Dedifferentiated amniotic fluid mesenchymal stem cell (primary cell): Measurements from ENCODE around the gene SEC61B.

ENCODE experiments used
- DNase-seq: peaks from one replicate; pipeline ENCODE4 v3.0.0-alpha.2; 2016; ENCODE audit errors: extremely low spot score

SEC61B gene

DNA sequence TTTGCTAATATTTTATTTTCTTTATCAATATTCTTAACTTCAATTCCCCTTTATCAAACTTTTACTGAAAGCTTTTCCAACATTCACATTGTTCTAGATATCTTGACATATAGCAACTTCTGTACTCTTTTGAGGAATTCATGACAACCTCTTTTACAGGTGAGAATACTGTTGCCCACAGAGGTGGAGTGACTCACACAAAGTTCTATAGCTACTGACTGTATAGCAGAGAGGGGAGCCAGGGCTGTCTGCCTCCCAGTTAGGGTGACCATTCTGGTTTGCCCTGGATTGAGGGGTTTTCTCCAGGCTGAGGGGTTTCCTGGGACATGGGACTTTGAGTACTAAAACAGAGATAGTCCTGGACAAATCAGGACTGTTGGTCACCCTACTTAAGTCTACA is 16.2 kb downstream of the SEC61B start:
- DNase-seq = no peak

DNA sequence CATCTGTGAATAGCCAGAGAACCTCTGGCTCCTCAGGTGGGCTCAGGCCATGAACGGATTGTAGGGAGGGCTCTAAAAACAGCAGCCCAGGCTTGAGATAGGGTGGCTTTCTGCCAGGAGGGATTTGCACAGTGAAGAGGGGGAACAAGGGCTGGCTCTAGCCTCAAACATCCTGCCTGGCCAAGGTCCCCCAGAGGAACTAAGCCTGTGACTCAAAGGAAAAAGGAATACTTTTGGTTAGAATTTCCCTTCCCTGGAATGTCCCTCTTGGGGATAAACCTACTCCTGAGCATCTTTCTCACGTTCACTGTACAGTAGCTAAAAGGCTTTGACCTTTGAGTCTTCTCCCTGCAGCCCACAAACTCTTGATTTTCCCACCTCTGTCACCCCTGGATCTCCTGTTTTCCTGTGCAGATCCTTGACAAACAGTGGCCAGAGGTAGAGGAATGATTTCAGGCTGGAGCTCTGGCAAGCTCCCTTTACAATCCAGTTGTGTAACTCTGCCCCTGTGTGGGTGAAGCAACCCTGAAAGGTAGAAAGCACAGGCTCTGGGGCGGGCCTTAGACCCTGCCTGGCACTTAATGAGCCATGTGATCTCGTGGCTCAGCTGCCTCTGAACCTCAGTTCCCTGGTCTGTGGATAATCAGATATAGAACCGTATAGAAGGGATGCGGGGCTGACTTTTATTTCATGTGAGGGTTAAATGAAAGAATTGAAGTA is 17.4 kb downstream of the SEC61B start:
- DNase-seq = no peak

DNA sequence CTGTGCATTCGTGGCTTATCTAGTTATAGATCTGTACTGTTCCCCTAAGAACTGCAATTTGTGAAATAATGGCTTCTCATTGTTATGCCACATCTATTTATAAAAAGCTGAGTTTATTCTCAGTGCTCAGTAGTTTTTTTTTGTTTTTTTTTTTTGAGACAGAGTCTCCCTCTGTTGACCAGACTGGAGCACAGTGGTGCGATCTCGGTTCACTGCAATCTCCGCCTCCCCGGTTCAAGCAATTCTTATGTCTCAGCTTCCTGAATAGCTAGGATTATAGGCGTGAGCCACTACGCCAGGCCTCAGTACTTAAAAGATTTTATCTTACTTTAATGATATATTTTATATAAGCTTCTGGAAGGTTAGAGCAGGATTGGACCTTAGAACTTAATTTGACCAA is 19.0 kb downstream of the SEC61B start:
- DNase-seq = no peak

DNA sequence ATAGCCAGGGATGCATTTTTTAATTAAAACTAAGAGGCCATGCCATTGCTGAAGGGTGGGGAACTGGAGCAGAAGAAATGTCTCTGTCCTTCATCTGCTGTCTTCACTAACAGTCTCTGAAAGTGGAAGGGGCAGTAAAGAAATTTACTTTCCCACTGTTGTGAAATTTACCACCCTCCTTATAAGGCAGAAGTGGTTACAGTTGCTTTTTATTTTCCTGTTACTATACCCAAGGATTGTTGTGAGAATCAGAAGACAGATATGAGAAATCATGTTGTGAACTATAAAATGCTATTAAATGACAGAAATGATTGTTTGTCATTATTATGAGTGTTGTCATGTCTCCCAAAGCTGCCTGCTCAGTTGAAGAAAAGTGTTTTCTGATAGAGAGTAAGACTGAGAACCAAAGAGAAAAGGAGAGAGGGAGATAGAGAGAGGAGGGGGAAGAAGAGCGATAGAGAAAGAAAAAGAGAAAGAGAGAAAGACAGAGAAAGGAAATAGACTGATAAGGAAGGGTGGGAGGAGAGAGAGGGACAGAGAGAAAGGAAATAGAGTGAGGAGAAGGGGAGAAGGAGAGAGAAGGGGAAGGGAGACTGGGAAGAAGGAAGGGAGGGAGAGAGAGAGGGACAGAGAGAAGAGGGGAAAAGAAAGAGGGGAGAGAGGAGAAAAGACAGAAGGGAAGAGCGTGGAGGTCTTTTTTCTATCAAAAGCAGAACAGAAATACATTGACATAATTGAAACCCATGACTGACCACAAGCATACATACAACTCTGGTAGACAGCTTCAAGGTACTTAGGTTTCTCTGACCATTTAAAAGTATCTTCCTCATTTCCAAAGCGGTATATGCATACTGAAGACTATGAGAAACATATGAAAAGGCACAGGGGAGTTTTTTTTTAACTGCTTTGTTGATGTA is 22.5 kb downstream of the SEC61B start:
- no peak for DNase-seq

DNA sequence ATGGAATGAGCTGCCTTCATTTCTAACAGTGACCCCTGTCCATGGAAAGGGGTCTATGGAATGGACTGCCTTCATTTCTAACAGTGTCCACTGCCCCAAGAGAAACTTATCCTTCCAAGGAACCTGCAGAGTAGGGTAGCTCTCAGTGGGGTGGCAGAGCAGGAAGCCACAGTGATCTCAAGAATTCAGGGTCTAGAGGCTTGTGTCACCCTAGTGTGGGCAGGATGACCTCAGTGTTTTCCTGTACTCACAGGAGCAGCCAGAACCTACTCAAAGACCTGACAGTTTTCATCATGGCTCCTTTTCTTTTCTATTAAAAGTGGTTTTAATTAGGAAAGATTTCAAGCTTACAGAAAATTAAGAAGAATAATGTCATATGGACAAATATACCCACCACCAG is 27.5 kb downstream of the SEC61B start:
- DNase-seq = no peak

DNA sequence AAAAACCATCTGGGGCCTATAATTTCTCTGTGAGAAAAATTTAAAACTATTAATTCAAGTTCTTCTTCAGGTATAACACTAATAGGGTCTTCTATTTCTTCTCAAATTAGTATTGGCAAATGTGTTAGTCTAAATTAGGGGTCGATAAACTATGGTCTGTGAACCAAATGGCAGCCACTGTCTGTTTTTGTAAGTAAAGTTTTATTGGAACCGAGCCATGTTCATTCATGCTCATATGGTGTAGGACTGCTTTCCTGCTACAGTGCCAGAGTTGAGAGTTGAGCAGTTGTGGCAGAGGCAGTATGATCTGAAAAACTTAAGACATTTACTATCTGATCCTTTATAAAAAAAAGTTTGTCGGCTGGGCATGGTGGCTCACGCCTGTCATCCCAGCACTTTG is 29.1 kb downstream of the SEC61B start:
- DNase-seq = no peak

DNA sequence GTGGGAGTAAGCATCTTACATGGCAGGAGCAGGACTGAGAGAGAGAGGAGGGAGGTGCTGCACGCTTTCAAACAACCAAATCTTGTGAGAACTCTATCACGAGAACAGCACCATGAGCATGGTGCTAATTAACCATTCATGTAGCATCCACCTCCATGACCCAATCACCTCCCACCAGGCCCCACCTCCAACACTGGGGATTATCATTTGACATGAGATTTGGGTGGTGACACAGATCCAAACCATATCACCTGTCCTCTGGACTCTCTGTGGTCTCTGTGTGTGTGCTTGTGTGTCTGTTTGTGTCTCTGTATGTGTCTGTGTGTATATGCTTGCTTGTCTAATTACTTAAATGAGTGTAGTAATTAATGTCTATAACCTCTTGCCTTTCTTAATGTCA is 31.1 kb downstream of the SEC61B start:
- no peak for DNase-seq

DNA sequence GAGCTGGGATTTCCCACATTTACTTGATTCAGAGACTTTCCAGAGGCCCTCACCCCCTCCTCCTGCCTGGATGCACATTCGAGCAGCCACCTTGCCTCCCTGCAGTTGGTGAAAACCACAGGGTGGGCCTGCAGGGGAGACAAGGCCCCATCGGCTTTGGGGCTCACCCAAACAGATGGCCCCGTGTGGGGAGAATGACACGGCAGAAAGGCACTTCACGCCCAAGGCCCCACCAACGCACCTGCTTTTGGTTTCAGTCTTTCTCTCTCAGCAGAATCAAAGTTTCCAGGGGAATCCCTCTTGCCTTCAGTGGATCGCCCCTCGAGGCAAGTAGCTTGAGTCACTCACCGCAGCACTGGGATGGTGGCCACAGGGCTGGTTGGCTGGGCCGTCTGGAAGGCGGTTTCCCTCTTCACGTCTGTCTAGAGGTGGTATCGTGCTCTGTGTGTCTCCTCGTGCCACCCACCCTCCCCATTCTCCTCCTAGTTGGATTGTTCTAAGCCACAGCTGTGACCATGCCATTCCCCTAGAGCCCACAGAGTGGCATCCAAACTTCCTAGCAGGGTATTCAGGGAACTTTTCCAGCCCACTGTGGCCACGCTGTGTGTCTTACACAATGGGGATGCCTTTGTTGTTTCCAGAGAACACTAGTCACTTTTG is 31.8 kb downstream of the SEC61B start:
- no peak for DNase-seq

DNA sequence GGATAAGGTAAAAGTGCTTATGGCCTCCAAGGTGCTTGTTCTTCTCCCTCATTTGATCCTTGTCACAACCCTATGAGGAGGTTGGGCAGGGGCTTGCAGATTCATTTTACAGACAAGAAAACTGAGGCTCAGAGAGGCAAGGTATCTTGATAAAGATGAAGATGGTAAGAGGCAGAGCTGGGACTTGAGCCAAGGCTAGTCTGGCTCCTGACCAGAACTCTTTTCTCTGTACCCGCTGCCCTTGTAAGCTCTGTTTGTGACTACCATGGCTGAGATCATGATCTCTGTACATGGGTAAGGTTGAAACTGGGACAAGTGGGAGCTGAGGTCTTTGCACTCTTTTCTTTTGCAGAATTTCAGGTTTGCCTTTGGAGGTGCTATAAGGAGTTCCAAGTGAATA is 33.6 kb downstream of the SEC61B start:
- no peak for DNase-seq

DNA sequence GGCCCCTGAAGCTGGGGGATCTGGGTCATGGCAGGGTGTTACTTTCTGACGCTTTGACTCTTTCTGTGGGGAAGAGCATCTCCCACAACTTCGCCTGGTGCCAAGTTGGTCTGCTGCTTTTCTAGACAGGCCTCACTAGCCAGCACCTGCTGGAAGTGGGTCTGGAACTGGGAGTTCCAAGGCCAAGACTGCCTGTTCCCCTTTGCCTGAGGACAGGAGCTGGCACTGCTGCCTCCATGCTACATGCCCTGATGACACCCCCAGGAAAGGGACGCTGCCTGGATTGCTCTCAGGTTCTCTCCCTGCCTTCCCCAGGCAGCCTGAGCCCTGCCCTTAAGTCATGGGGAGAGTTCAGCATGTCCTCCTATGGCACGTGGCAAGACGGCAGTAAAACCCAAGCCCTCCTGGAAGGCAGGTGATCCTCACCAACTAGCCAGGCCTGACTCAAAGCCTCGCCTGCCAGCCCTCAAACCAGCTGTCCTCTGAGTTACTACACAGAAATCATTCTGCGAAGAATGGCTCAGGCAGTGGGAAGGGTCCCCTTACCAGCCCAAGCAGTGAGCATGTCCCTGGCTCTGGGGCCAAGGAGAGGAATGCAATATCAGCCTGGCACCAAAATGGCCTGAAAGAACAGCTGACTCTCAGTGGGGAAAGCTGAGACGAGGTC is 35.8 kb downstream of the SEC61B start:
- no peak for DNase-seq

DNA sequence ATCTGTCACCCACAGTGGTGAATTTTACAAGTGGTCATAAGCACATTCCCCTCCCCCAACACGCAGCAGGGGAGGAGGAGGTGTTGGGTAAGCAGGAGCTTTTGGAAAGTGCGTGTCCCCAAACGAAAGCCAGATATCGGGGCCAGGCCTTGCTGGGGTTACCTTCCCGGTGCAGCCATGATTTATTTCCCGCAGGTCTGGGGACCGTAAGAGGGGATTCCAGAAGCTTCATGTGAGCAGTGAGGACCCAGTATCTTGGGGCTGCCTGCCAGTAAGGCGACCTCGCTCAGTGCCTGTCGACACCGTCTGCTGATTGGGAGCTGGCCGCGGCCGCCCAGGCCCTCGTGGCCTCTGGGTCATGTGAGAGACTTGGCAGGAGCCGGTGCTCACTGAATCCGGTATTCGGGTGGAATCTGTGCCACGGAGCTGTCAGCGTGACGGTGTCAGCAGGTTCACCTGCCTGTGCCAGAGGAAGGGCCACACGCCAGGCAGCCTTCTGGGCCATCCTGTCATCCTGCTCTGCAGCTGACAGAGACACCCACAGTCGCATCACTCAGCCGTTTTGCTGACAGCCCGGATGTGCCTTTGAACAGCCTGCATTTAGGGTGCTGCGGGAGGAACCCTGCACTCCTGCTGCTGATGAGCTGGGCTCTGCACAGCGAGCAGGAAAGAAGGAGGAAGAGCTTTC is 37.3 kb downstream of the SEC61B start:
- no peak for DNase-seq

DNA sequence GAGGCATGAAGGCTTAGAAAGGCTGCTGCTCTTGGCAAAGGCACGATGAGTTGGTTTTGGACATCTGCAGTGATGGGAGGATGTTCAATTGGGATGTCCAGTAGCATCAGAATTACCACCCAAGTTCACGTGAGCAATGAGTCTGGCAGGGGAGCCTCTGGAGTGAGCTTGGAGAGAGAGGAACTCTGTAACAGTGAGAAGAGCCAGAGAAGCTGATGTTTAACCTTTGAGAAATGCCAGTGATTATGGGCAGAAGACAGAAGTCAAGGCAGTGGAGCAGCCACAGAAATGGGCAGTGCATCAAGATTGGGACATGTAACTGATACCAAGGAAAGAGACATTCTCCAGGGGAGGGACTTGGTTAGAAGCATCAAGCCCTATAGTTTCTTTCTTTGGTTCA is 39.8 kb downstream of the SEC61B start:
- DNase-seq = no peak

DNA sequence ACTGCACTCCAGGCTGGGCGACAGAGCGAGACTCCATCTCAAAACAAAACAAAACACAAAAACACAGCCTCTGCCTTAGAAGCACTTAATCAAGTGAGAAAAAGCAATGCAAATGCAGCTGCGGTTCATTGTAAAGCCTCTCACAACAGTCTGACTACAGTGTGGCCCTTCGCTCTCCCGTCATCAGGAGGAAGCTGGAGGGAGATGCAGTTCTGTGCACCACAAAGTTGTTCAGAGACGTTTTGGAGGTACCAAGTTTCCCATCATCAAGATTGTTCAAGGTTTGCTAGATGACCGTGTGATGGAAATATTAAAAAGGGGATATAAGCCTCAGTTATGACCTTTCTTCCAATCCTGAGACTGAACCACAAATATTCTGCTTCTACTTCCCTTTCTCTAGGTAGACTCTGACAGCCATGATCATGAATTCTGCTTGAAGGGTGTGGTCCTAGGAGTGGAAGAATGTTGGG is 40.9 kb downstream of the SEC61B start:
- DNase-seq = no peak

DNA sequence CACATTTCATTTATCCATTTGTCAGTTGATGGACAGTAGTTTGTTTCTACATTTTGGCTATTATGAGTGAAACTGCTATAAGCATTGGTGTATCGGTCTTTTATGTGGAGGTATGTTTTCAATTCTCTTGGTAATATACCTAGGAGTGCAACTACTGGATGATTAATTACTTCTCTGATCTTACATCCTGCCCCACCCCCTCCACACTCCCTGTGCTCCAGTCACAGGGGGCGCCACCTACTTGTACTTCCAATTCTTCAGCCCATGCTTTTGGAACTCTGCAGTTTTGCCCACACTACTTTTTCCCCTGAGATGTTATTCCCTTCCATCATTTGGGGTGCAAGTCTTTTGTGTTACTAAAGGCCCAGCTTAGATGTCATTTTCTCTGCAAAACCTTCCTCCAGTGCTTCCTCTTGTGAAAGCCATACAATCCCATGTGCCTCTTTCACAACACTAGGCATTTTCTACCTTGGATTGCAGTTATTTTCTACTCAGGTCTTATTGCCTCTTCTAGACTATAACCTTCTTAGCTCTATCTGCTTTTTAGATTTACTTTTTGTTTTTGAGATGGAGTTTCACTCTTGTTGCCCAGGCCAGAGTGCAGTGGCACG is 42.1 kb downstream of the SEC61B start:
- DNase-seq = no peak

DNA sequence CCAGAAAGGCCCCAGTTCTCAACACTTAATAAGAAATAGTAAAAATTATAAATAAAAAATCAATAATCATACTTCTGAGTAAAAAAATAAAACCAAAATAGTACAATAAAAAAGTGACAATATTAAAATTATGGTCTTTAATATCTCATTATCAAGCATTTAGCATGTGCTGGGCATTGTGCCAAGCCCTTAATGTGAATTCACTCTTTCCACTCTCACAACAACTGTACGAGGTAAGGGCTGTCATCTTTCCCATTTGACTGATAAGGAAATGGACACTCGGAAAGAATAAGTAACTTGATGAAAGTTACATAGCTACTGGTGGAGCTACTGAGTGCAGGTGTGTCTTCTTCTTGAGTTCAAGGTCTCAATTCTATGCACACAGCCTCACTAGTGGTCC is 43.6 kb downstream of the SEC61B start:
- DNase-seq = no peak

DNA sequence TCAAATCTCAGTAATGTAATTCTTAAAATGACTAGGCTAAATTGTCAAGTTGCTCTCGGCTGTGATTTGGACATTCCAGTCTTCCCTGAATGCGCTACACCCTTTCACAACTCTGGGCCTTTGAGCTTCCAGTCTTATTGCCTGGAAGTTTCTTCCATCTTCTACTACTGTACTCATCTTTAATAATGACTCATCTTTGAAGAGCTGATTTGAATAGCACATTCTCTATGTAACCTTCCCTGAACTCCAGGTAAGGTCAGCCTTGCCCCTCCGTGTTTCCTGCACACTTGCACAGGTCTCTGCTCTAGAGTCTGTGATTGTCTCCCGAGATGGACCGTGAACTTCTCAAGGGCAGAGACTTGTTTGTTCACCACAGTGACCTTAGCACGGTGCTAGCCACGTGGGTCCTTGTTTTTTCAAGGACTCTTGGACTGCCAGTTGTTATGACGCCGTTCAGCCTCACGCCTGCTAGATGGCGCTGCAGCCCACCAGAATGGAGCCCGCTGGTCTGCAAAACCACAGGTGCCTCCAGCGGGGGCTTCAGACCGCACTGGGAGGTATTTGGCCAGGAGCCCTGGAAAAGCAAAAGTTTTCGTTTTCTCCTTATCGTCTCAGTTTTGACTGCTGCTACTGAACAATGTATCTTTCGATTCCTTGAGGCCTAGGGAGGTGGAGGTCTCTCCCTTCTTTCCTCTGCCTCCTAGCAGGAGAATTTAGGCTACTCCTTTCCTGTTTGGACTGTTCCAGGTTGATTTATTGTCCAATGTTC is 44.4 kb downstream of the SEC61B start:
- DNase-seq = peak; percentile 61

DNA sequence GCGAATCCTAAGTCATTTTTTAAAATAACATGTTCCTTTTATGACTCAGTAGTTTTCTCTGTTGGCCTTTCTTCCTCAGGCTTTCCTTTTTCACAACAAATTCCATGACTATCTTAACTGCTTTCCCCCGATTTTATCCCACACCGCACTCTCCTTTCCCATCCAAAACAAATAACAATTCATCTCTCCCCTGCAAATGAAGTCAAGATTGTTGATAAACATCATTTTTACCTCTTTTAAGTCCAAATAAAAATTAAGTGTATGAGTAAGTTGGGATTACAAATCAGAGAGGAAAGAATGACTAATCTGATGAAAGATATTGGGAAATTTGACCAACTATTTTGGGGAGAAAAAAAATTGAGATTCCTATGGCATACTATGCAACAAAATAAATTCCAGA is 47.3 kb downstream of the SEC61B start:
- peak; percentile 66 for DNase-seq

DNA sequence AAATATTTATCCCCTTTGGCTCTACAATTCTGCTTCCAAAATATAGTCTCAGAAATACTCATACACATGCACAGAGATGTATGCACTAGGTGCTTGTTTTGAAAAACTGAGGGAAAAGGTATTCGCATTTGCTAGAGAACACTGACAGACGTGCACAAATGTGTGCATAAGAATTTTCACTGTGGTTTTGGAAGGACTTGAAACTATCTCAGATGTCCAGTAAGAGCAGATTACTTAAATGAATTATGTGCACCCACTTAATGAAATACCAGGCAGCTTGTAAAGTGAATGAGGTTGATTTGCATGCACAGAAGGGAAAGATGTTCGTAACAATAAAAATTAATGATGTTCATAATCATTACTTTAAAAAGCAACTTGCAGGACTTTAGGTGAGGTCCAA is 48.4 kb downstream of the SEC61B start:
- DNase-seq = no peak

DNA sequence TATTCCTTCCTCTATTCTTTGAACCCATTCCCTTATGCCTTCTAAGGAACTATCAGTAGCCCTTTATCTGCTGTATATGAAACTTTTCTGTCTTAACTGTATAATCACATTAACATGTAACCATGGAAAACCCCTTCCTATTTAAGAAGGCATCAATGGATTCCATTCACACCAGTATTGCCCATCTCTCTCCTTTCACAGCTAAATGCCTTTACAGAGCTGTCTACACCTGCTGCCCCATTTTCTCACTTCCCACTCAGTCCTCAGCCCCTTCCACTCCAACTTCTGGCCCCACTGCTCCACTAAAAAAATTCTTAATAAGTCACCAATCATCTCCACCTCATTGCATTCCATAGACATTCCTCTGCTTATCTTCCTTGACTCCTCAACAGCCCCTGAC is 50.8 kb downstream of the SEC61B start:
- DNase-seq = no peak

DNA sequence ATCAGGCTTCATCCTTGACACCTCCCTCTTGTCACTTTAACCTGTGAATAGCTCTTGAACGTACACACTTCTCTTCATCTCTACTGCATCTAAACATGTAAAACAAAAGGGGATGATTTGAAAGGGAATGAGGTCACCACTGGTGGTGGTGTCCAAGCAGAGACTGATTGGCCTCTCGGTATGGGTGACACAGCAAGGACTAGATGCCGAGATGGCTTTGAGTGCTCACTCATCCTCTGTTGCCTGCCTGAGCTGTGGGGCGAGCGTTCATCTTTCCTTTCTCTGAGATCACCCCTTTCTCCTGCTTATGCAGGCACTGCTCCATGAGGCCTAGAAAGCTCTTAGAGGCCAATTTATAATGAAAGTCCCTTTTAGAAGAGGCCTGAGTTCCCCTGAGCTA is 51.9 kb downstream of the SEC61B start:
- no peak for DNase-seq
